ENCODE measurements around the gene KLHDC8A.
A peak's percentile ranks its signal among the peaks of the same experiment; 100 is the strongest.
"Not testable (repeated sequence)": the region's sequence is repeated elsewhere in the genome, so short reads cannot be mapped to it uniquely, and the experiment has no call there.

KLHDC8A gene

DNA sequence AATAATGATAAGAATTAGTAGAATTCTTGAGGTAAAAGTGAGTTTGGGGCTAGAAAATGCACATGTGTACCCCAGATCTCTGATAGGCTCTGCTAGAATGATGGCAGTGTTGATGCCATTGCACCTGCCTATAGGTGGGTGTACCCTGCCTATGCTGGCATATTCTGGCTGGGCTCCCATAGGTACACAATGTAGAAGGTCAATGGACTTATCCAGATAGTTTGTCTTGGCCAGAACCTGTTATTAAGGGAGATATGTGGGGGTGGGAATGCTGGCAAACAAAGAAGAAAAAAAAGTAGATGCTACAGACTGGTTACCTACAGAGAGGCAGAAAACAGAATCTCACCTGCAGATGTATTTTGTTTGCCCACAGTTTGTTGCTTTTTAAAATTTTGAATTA lies 14.1 kb upstream of the KLHDC8A start:
- DNase-seq (ENCODE audit: low spot score): no peak

DNA sequence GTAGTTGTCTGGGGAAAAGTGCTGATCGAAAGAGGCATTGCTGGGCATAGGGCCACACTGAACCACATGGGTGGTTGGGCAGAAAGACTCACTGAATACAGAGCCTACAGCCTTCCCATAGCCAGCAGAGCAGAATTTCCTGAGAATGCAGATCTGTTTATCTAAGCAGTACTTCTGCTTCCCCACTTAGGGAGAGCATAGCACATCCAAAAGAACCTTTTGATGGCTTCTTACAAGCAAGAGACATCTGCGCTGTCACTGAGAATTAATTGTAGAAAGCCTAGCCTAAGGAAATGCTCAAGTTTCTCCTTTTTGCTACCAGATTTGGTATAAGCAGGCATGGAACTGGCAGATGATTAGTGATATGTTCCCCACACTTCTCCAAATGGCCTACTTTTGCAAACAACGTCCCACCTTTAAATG lies 13.0 kb upstream of the KLHDC8A start:
- DNase-seq (ENCODE audit: low spot score): no peak

DNA sequence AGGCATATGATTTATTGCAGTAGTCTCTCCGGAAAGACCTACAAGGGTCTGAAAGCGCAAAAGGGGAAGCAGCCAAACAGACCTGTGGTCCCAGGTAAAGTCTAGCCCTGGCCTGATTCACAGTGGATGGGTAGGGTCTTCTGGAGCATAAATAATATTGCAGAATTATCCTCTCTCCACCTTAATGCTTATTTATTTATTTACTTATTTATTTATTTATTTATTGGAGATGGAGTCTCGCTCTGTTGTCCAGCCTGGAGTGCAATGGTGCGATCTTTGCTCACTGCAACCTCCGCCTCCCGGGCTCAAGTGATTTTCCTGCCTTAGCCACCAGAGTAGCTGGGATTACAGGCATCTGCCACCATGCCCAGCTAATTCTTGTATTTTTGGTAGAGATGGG lies 11.8 kb upstream of the KLHDC8A start:
- DNase-seq (ENCODE audit: low spot score): no peak

DNA sequence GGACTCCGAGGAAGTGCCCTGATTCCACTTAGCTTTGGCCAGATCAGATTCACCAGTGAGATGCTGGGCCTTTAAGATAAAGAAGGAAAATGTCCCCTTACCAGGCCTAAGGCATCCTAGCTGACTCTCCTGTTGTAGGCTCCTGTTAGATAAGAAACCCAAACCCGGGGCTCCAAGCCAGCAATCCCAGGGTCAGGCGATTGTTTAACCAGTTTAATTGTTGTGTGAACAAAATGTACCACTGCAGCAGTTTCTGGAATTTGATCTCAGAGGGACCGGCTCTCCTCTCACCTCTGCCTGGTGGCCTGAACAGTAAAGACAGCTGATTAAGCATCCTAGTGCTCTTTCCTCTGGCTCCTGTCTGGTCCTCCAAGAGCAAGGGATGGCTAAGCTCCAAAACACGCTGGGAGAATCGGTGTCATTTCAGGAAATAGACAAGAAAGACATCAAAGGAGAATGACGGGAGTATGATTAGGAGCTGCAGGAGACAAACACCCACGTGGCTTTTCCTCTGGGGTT lies 9.3 kb upstream of the KLHDC8A start:
- DNase-seq (ENCODE audit: low spot score): no peak

DNA sequence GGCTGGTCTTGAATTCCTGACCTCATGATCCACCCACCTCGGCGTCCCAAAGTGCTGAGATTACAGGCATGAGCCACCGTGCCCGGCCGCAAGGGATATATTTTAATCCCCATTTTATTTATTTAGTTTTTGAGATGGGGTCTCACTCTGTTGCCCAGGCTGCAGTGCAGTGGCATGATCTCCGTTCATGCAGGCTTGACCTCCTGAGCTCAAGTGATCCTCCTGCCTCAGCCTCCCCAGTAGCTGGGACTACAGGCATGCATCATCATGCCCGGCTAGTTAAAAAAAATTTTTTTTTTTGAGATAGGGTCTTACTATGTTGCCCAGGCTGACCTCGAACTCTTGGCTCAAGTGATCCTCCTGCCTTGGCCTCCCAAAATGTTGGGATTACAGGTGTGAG lies 8.4 kb upstream of the KLHDC8A start:
- not testable (repeated sequence) for DNase-seq (ENCODE audit: low spot score)

DNA sequence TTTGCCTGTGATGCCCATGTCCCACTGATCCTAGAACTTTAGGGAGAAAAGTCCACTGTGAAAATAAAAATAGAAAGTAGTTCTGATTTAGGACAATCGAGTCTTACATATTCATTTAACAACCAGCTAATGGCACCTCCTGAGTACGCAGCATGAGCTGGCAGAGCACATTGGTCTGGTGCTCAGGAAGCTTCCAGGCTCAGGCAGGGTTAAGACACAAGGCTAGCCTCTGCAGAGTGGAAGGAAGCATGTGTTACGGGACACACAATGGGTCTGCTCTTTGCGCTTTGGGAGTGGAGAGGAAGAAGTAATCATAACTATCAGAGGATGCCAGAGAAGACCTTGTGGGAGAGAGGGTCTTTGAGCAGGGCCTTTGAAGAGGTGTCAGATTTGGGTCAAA lies 4.2 kb upstream of the KLHDC8A start:
- DNase-seq (ENCODE audit: low spot score): no peak

DNA sequence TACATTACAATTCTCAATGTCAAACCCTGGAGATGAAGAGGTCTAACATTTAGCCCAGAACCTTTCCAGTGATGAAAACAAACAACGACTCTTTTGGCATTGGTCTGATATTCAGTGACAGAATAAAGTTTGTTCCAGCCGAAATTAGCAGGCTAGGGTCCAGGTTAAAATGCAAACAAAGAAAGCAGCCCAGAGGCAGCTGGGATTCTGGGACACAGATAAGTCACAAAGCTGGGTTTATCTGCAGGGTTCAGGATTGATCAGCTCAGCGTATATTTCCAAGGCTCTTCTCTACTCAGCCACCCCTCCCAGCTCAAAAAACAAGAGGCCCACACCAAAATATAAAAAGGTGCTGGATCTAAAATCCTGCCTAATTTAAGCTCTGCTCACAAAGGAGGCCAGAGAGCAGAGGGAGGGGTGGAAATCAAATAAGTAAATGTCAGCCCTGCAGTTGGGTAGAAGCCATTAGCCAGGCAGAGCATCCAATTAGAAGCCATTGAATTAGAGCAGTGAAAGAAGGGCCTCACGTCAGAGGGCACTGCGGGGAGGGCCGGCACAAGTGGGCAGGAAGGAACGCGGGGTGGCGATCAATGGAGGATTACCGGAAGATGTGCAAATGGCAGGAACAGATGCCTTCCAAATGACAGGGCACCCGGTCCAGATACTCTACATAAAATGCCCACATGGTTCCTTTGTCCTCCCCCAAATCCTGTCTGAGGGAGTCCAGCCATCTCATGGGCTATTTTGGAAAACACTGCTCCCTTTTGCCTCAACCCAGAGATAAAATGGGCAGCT lies 3.2 kb upstream of the KLHDC8A start:
- DNase-seq (ENCODE audit: low spot score): no peak

DNA sequence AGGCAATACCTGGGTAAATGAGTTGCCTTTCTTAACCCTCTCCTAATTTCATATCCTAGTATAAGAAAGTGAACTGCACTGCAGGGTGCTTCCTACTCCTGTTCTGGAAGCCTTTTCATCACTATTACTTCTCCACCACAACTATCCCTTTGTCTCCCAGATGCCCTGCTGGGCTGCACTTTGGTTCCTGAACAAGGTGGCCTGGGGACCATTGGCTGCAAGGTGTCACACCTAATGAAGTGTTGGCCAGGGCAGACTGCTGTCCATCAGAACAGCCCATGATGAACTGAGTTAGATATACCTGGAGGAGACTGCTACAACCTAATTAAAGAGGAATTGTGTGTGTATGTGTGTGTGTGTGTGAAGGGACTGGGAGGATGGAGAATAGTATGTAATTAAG lies 1.9 kb upstream of the KLHDC8A start:
- no peak for DNase-seq (ENCODE audit: low spot score)

DNA sequence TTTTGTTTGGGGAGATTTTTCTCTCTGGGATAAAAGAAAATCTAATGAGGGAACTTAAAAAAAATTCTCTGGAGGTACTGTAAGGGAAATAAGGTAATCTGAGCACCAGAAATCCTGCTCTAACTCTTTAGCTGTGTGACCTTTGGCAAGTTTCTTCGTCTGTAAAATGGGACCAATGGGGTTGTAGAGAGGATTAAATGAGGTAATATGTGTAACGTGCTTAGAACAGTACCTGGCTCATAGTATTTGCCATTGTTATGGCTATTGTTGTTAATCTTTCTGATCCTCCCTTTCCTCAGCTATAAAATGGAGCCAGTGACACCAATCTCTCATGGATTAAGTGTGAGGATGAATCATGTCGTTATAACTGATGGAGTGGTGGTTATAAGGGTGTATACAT lies 845 bp upstream of the KLHDC8A start:
- DNase-seq (ENCODE audit: low spot score): no peak

DNA sequence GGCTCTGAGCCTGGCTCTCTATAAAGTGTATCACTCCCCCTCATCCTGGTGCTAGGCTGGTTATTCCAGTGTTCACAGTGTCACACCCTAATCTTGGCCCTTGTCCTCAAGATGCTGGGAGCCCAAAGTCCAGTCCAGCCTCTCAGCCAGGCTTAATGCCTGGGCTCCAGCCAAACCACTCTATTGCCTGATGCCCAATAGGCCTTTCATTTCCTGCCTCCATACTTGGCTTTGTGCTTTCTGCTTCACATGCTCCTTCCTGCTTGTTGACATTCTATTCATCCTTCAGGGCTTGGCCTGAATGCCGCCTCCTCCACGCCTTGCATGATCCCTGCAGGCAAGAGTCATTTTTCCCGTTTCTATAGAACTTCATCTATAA lies 1.7 kb downstream of the KLHDC8A start:
- peak; percentile 52 for DNase-seq (ENCODE audit: low spot score)

DNA sequence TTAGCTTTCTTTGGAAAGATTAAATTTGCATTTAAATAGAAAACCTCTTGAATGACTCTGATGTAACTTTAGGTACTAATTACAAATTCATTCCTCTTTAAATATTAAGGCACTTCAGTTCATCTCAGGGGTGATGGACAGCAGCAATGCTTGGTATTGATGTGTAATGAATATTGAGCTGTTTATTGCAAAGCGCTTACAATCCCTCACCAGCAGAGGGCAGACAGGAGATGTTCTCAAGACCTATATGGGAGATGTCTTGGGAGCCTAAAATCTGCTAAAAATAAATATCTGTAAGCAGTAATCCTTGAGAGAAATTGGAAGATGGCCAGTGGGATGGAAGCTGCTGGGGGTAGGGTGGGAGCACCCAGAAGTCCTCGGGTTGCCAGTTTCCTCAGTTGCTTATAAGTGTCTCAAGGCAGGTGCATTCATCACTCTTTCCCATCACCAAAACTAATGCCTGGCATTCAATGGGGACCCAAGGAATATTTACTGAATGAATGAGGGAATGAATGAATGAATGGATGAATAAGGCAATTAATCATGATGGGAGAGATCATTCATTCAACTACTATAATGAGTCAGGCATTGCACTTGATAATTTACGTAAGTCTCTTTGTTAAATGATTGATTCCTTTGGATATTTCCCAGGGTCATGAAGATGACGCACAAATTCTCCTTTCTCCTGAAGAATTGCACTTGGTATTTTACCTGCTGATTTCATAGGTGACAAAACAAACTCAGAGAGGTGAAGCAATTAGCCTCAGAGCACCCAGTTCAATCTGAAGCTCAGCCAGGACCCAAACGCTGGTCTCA lies 2.3 kb downstream of the KLHDC8A start:
- DNase-seq (ENCODE audit: low spot score): peak; percentile 50

DNA sequence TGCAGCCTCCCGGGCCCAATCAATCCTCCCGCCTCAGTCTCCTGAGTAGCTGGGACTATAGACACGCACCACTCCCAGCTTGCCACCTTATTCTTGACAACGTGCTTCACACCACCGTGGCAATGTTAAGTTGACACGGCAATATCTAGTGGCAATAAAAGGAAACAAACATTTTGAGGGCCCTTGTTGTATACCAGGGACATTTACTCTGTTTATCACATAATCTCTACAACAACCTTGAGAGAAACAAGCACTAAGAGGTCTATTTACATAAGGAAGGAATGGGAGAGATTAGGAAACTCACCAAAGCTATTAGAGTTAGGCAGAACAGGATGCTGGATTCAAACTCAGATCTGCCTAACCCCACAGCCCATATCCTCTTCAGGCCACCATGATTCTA lies 3.1 kb downstream of the KLHDC8A start:
- DNase-seq (ENCODE audit: low spot score): no peak

DNA sequence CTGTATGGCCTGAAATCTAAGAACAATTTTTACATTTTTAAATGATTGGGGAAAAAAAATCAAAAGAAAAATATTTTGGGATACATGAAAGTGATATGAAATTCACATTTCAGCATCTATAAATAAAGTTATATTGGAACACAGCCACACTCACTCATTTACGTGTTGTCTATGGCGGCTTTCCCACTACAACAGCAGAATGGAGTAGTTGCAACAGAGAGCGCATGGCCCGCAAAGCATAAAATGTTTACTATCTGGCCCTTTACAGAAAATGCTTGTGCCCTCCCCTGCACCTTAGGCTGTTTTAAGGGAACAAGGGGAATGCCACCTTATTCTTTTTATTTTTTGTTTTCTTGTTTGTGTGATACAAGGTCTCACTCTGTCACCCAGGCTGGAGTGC lies 3.5 kb downstream of the KLHDC8A start:
- DNase-seq (ENCODE audit: low spot score): no peak

DNA sequence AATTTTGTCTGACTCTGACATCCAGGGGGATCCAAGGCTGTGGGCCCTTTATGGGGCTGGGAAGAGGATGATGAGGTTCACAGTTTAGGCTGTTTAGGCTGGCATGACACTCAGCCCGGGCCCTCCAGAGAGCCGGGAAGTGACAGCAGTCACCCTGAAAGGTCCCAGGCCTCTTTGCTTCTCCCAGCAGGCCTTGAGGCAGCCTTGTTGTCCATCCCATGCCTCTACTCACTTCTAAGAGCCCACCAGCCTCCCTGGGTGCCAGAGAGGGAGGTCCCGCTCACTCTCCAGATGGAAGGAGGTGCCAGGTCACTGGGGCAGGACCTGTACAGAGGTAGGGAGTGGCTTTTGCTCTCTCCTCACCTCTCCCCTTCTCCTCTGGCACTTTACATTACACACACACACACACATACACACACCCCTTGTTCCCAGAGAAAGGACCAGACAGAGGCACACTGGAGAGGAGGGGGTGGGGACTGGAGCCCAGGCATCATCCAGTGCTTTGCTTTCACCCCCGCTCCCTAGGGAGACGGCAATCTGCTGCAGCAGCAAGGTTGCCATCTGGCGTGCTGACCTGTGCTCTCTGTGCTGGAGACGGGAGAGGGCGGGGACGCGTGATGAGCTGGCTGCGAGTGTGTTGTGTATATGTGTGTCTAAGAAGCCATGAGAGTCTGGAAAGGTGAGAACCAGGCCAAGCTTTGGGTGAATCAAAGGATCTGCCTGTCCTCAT lies 4.6 kb downstream of the KLHDC8A start:
- DNase-seq (ENCODE audit: low spot score): no peak

DNA sequence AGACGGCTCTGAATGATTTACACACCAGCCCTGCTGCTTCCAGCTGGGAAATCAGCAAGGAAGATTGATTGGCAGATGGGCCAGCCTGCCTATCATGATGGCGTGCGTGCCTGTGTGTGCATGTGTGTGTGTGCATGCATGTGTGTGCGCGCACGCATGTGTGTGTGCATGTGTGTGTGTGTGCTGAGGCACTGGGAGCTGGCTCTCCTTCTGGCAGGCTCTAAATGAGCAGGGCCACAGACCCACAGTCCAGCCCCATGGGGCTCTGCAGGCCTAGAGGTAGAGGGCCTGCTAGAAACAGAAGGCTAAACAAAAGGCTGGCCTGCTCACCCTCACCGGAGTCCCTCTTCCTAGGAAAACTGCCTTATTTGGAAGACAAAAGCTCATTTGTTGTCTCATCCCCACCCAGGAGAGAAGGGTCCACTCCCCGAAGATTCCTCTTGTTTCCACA lies 6.0 kb downstream of the KLHDC8A start:
- no peak for DNase-seq (ENCODE audit: low spot score)

DNA sequence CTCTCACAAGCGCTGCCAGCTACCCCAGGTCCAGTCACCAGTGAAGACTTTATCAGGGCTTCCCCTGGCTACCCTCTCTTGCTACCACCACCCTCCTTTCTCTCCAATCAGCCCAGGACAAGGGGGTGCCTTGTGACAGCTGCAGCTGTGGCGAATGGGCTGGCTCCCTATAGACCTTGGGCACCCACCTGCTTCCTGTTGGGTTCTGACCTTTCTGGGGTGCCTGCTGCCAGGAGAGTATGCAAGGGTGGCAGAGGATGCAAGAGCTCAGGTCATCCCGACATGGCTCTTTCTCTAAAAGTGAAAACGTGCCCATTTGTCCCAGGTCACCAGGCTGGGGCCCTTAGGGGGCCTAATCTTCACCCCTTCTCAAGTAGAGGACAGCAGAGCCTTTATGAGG lies 6.6 kb downstream of the KLHDC8A start:
- no peak for DNase-seq (ENCODE audit: low spot score)

DNA sequence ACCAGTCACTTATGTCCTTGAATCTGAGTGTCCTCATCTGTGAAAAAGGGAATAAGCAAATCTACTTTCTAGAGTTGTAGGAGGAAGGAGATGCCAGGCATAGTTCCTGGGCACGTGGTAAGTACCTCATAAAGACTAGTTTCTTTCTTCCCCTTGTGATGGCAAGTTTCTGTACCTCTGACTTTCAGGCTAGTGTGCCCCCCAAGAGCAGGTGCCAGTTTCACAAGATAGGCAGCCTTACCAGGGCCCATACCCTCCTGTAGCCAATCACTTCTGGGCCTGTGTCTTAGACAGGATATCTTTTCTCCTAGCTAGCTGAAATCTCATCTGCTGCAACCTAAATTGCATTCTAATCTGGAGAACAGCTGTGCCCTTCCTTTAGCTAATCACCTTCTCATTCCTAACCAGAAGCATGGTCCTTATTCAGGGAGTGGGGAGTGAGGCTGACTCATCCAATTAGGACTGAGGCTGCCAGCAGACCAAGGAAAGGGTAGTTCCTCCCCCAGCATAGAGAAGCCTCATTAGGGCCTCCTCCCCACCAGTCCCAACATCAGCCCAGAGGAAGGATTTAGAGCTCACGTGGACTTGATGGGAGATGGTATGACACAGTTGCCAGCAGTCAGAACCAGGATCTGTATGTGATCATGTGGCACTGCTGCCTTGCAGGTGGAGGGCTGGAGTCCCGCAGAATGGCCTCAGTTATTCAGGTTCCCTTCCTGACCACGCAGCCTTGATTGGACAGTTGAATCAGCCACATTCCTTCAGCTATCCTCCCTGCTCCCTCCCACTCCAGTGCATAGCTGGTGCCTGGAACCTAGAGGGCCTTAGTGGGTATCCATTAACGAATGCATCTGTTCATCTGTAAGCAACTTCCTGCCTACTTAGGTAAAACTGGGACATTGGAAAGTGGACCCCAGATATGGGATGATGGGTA lies 7.9 kb downstream of the KLHDC8A start:
- DNase-seq (ENCODE audit: low spot score): no peak

DNA sequence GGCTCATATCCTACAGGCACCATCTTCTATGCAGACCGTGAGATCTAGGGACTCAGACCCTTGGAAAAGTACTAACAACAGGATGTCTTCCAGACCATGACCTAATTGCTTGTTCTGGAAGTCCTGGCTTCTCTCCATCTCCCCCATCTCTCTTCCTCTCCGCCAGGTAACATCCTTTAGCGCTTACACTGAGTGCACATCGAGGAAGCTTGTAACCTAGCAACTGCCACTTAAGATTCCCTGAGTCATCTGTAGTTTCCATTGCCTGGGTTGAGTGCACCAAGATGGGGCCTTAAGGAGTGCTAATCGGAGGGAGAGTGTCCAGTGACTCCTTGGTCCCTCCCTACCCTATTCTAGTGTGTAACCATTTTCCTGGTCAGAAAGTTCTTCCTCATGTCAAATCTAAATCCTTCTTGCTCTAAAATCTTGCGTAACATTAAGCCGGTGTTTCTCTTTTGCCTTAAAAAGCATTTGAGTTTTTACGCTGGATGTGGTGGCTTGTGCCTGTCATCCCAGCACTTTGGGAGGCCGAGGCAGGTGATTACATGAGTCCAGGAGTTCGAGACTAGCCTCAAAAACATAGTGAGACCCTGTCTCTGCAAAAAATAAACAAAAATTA lies 9.7 kb downstream of the KLHDC8A start:
- DNase-seq (ENCODE audit: low spot score): no peak

DNA sequence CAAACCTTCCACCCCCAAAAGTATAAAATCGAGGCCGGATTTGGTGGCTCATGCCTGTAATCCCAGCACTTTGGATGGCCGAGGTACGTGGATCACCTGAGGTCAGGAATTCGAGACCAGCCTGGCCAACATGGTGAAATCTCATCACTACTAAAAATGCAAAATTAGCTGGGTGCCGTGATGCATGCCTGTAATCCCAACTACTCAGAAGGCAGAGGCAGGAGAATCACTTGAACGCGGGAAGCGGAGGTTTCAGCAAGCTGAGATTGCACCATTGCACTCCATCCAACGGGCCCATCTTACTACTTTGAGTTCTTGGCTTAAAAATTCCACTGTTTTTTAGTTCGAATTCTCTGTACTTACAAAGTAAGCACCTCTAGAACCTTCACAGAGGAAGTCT lies 11.0 kb downstream of the KLHDC8A start:
- no peak for DNase-seq (ENCODE audit: low spot score)

DNA sequence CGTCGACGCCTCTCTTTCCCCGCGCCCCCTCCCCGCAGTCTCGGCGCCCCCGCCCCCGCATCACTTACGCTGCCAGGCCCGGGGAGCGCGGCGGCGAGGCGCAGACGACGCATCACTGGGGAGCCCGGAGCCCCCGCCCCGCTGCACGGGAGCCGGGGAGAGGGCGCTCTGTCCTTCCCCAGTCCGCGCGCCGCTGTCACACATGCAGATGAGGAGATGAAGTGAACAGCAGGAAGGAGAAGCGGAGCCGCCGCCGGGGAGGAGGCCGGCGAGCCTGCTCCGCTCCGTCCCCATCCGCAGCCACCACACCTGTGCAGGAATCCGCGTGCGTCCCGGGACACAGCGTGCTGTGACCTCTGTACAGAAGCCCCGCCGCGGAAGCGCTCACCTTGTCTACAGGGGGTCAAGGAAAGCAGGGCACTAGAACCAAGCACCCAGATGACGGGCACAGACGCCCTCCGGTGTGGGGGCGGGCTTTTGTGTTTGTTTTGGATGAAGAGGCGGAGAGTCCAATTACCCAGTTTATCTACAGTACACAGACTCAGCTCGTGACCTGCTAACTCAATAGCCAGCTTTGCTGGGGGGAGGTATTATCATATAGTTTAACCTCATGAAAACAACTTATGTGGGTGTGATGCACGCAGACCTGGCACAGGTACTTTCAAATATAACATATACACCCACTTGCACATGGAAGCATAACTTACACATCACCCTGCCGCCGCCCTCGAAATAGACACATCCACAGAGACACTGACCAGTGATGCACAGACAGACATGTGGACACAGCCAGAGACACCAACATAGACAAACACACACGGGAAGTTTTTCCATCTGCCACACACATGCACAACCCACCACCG lies 12.4 kb downstream of the KLHDC8A start:
- no peak for DNase-seq (ENCODE audit: low spot score)
